ENCODE measurements around the gene ARRB1. TPM values are rescaled to one million over a fixed set of nuclear protein-coding genes. Genes with fewer than 3 reads are reported as not detected.

ARRB1 gene
- total RNA-seq, 4 donors from 2014 or later = 41.1 to 102 (median 76.7) TPM

GRCh38 chr11:75246006-75246670 is 105.3 kb downstream of the ARRB1 start:
- intact Hi-C loops (cut with DNase I) = no loop called here
- Histone ChIP-seq H3K4me3 (no peak overlapping the region), H3K9me3 (no peaks in the 10 kb centered on the region), H3K4me1 (peaks cover 0 to 20% (median 13%) of the 10 kb centered on the region in 4 donors), H3K36me3 (no peaks in the 10 kb centered on the region), H3K27me3 (peaks cover 0 to 73% (median 18%) of the 10 kb centered on the region in 4 donors), H3K27ac (replicated peaks in 1 of 4) (no peak overlapping the region)
- no peak for DNase-seq (ENCODE audit: extremely low spot score)
- WGBS = 84% methylated on average over 7 of the region's 7 CpGs
- no peak for TF ChIP-seq EP300 (IDR thresholded peaks at IDR 0.05)
- TF ChIP-seq POLR2AphosphoS5 (IDR thresholded peaks at IDR 0.05) = no peak
- TF ChIP-seq, protein P1, sequence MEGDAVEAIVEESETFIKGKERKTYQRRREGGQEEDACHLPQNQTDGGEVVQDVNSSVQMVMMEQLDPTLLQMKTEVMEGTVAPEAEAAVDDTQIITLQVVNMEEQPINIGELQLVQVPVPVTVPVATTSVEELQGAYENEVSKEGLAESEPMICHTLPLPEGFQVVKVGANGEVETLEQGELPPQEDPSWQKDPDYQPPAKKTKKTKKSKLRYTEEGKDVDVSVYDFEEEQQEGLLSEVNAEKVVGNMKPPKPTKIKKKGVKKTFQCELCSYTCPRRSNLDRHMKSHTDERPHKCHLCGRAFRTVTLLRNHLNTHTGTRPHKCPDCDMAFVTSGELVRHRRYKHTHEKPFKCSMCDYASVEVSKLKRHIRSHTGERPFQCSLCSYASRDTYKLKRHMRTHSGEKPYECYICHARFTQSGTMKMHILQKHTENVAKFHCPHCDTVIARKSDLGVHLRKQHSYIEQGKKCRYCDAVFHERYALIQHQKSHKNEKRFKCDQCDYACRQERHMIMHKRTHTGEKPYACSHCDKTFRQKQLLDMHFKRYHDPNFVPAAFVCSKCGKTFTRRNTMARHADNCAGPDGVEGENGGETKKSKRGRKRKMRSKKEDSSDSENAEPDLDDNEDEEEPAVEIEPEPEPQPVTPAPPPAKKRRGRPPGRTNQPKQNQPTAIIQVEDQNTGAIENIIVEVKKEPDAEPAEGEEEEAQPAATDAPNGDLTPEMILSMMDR (IDR thresholded peaks at IDR 0.05) = no peak
- no peak for TF ChIP-seq POLR2A (IDR thresholded peaks at IDR 0.05; ENCODE audit: low read depth)

GRCh38 chr11:75245356-75246005 is 106.0 kb downstream of the ARRB1 start:
- no peak overlapping the region for H3K4me3 ChIP-seq
- no peak overlapping the region for H3K27ac ChIP-seq (replicated peaks in 1 of 4)
- H3K9me3 ChIP-seq = no peaks in the 10 kb centered on the region
- H3K4me1 ChIP-seq = peaks cover 3 to 26% (median 20%) of the 10 kb centered on the region in 4 donors
- no peak for DNase-seq (ENCODE audit: extremely low spot score)
- no peaks in the 10 kb centered on the region for H3K36me3 ChIP-seq
- TF ChIP-seq, protein P1 (IDR thresholded peaks at IDR 0.05) = no peak
- TF ChIP-seq EP300 (IDR thresholded peaks at IDR 0.05) (no peak), POLR2A (IDR thresholded peaks at IDR 0.05; ENCODE audit: low read depth) (no peak), POLR2AphosphoS5 (IDR thresholded peaks at IDR 0.05) (no peak)
- H3K27me3 ChIP-seq = peaks cover 4 to 73% (median 21%) of the 10 kb centered on the region in 4 donors
- intact Hi-C loops (cut with DNase I) = no loop called here
- WGBS = 84% methylated on average over 5 of the region's 5 CpGs

- DNase-seq (ENCODE audit: extremely low spot score) = no peak
- TF ChIP-seq POLR2A (IDR thresholded peaks at IDR 0.05; ENCODE audit: low read depth) = no peak
- no peak for TF ChIP-seq POLR2AphosphoS5 (IDR thresholded peaks at IDR 0.05)
- no peak for TF ChIP-seq EP300 (IDR thresholded peaks at IDR 0.05)
- TF ChIP-seq, protein P1 (IDR thresholded peaks at IDR 0.05) = no peak
- 79% methylated on average over 10 of the region's 10 CpGs for WGBS
- Histone ChIP-seq H3K27me3 (peaks cover 8 to 77% (median 31%) of the 10 kb centered on the region in 4 donors), H3K4me3 (no peak overlapping the region), H3K36me3 (no peaks in the 10 kb centered on the region), H3K9me3 (no peaks in the 10 kb centered on the region), H3K4me1 (peaks cover 6 to 30% (median 24%) of the 10 kb centered on the region in 4 donors), H3K27ac (replicated peaks in 1 of 4) (no peak overlapping the region)
- intact Hi-C loops (cut with DNase I) = loop anchor here (5.0 kb wide), 1 partner anchor 317 kb away; no protein-coding TSS in a partner anchor
These were observed 107.2 kb downstream of the ARRB1 start for GRCh38 chr11:75244052-75244814.

GRCh38 chr11:75242722-75243600 is 108.5 kb downstream of the ARRB1 start:
- intact Hi-C loops (cut with DNase I) = loop anchor here (5.0 kb wide), 1 partner anchor 316 kb away; no protein-coding TSS in a partner anchor
- peaks cover 8 to 84% (median 31%) of the 10 kb centered on the region in 4 donors for H3K27me3 ChIP-seq
- no peak for DNase-seq (ENCODE audit: extremely low spot score)
- 83% methylated on average over 16 of the region's 16 CpGs for WGBS
- peaks cover 6 to 26% (median 21%) of the 10 kb centered on the region in 4 donors for H3K4me1 ChIP-seq
- H3K36me3 ChIP-seq = no peaks in the 10 kb centered on the region
- H3K4me3 ChIP-seq = peak overlapping the region in 1 of 4 donors; percentile 45
- no peaks in the 10 kb centered on the region for H3K9me3 ChIP-seq
- TF ChIP-seq, protein P1 (IDR thresholded peaks at IDR 0.05) = no peak
- TF ChIP-seq EP300 (IDR thresholded peaks at IDR 0.05) (no peak), POLR2A (IDR thresholded peaks at IDR 0.05; ENCODE audit: low read depth) (no peak), POLR2AphosphoS5 (IDR thresholded peaks at IDR 0.05) (no peak)
- H3K27ac ChIP-seq (replicated peaks in 1 of 4) = no peak overlapping the region
